ENCODE measurements around the gene ESRRB.

Gene ESRRB

DNA sequence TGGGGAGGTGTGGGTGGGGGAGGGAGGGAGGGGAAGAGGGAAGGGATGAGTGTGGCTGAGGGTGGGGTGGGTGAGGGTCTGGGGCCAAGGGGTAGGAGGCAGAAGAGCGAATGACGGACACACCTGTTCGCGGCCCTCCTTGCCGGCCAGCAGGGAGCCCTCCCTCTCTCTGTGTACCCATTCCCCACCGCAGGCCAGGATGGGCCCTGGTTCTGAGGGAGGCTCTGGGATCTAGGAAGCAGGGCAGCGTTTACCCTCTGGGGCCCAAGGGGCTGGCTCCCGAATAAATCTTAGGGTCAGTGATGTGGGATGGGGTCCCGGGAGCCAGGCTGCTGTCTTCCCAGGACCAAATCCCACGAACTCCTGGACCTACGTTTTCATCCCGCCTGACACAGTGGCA lies 46.0 kb upstream of the ESRRB start:
- Histone ChIP-seq H3K36me3 (ENCODE audit: control insufficient read depth in 1 of 2, insufficient read depth in 2 of 2, low read length in 2 of 2) (no peaks in the 10 kb centered on the region), H4K91ac (ENCODE audit: low read depth, low read length) (no peak overlapping the region), H2BK12ac (ENCODE audit: low read length) (no peak overlapping the region), H2AFZ (ENCODE audit: insufficient read depth, low read length, poor library complexity) (no peak overlapping the region), H3K79me2 (ENCODE audit: control insufficient read depth, insufficient read depth, low read length, poor library complexity) (no peaks in the 10 kb centered on the region), H3K4me3 (ENCODE audit: low read depth, low read length) (no peak overlapping the region), H2BK5ac (ENCODE audit: low read depth, low read length, poor library complexity) (no peak overlapping the region), H3K27ac (ENCODE audit: low read depth, low read length) (no peak overlapping the region), H3K23ac (ENCODE audit: low read length) (no peak overlapping the region), H2AK5ac (ENCODE audit: low read length) (no peak overlapping the region), H3K79me1 (ENCODE audit: low read length) (no peaks in the 10 kb centered on the region), H3K4ac (ENCODE audit: low read depth, low read length) (no peak overlapping the region), H3K4me1 (ENCODE audit: control insufficient read depth in 1 of 2, insufficient read depth in 2 of 2, low read length in 2 of 2) (no peaks in the 10 kb centered on the region), H3K4me2 (ENCODE audit: low read length) (no peak overlapping the region), H2BK120ac (ENCODE audit: insufficient read depth, low read length, poor library complexity) (no peak overlapping the region), H3K14ac (ENCODE audit: low read length) (no peak overlapping the region), H4K8ac (ENCODE audit: low read depth, low read length) (no peak overlapping the region), H3K18ac (ENCODE audit: low read length) (no peak overlapping the region), H3K9me3 (ENCODE audit: insufficient read depth, low read depth, low read length) (peaks cover 3% of the 10 kb centered on the region), H3K27me3 (ENCODE audit: insufficient read depth, low read length) (peaks cover 16% of the 10 kb centered on the region), H4K12ac (ENCODE audit: low read depth, low read length) (no peak overlapping the region), H3K9ac (ENCODE audit: low read length) (no peak overlapping the region)
- DNase-seq = no peak
- WGBS (ENCODE audit: extremely low coverage, insufficient coverage, insufficient read length) = no CpG with 5 or more reads among the region's 12 CpGs

- Histone ChIP-seq H2BK12ac (ENCODE audit: low read length) (no peak overlapping the region), H2BK5ac (ENCODE audit: low read depth, low read length, poor library complexity) (no peak overlapping the region), H3K4me1 (ENCODE audit: control insufficient read depth in 1 of 2, insufficient read depth in 2 of 2, low read length in 2 of 2) (no peaks in the 10 kb centered on the region), H4K91ac (ENCODE audit: low read depth, low read length) (no peak overlapping the region), H3K27ac (ENCODE audit: low read depth, low read length) (no peak overlapping the region), H2AFZ (ENCODE audit: insufficient read depth, low read length, poor library complexity) (no peak overlapping the region), H3K14ac (ENCODE audit: low read length) (no peak overlapping the region), H4K8ac (ENCODE audit: low read depth, low read length) (no peak overlapping the region), H3K9me3 (ENCODE audit: insufficient read depth, low read depth, low read length) (peaks cover 3% of the 10 kb centered on the region), H3K79me1 (ENCODE audit: low read length) (no peaks in the 10 kb centered on the region), H3K9ac (ENCODE audit: low read length) (no peak overlapping the region), H4K12ac (ENCODE audit: low read depth, low read length) (no peak overlapping the region), H2AK5ac (ENCODE audit: low read length) (no peak overlapping the region), H3K27me3 (ENCODE audit: insufficient read depth, low read length) (peaks cover 16% of the 10 kb centered on the region), H3K4ac (ENCODE audit: low read depth, low read length) (no peak overlapping the region), H3K79me2 (ENCODE audit: control insufficient read depth, insufficient read depth, low read length, poor library complexity) (no peaks in the 10 kb centered on the region), H3K4me2 (ENCODE audit: low read length) (no peak overlapping the region), H3K4me3 (ENCODE audit: low read depth, low read length) (no peak overlapping the region), H3K18ac (ENCODE audit: low read length) (no peak overlapping the region), H3K36me3 (ENCODE audit: control insufficient read depth in 1 of 2, insufficient read depth in 2 of 2, low read length in 2 of 2) (no peaks in the 10 kb centered on the region), H2BK120ac (ENCODE audit: insufficient read depth, low read length, poor library complexity) (no peak overlapping the region), H3K23ac (ENCODE audit: low read length) (no peak overlapping the region)
- no peak for DNase-seq
- WGBS (ENCODE audit: extremely low coverage, insufficient coverage, insufficient read length) = no CpG with 5 or more reads among the region's 17 CpGs
These were observed 45.3 kb upstream of the ESRRB start for GRCh38 chr14:76330411-76331327.

GRCh38 chr14:76331328-76332011 lies 44.5 kb upstream of the ESRRB start:
- H3K9me3 ChIP-seq (ENCODE audit: insufficient read depth, low read depth, low read length) = peaks cover 3% of the 10 kb centered on the region
- no peak overlapping the region for H4K91ac ChIP-seq (ENCODE audit: low read depth, low read length)
- H3K4me2 ChIP-seq (ENCODE audit: low read length) = no peak overlapping the region
- no peak overlapping the region for H2BK120ac ChIP-seq (ENCODE audit: insufficient read depth, low read length, poor library complexity)
- no peak overlapping the region for H2BK12ac ChIP-seq (ENCODE audit: low read length)
- H2AK5ac ChIP-seq (ENCODE audit: low read length) = no peak overlapping the region
- no peak overlapping the region for H3K23ac ChIP-seq (ENCODE audit: low read length)
- no peak overlapping the region for H3K14ac ChIP-seq (ENCODE audit: low read length)
- H3K18ac ChIP-seq (ENCODE audit: low read length) = no peak overlapping the region
- H4K12ac ChIP-seq (ENCODE audit: low read depth, low read length) = no peak overlapping the region
- H3K79me2 ChIP-seq (ENCODE audit: control insufficient read depth, insufficient read depth, low read length, poor library complexity) = no peaks in the 10 kb centered on the region
- no peak overlapping the region for H2BK5ac ChIP-seq (ENCODE audit: low read depth, low read length, poor library complexity)
- no peaks in the 10 kb centered on the region for H3K36me3 ChIP-seq (ENCODE audit: control insufficient read depth in 1 of 2, insufficient read depth in 2 of 2, low read length in 2 of 2)
- no peak overlapping the region for H3K4ac ChIP-seq (ENCODE audit: low read depth, low read length)
- no peak overlapping the region for H2AFZ ChIP-seq (ENCODE audit: insufficient read depth, low read length, poor library complexity)
- peaks cover 0 to 1% of the 10 kb centered on the region in 2 experiments for H3K4me1 ChIP-seq (ENCODE audit: control insufficient read depth in 1 of 2, insufficient read depth in 2 of 2, low read length in 2 of 2)
- no peaks in the 10 kb centered on the region for H3K79me1 ChIP-seq (ENCODE audit: low read length)
- H3K4me3 ChIP-seq (ENCODE audit: low read depth, low read length) = no peak overlapping the region
- no CpG with 5 or more reads among the region's 10 CpGs for WGBS (ENCODE audit: extremely low coverage, insufficient coverage, insufficient read length)
- no peak overlapping the region for H4K8ac ChIP-seq (ENCODE audit: low read depth, low read length)
- no peak overlapping the region for H3K9ac ChIP-seq (ENCODE audit: low read length)
- DNase-seq = no peak
- no peak overlapping the region for H3K27ac ChIP-seq (ENCODE audit: low read depth, low read length)
- H3K27me3 ChIP-seq (ENCODE audit: insufficient read depth, low read length) = peaks cover 16% of the 10 kb centered on the region

DNA sequence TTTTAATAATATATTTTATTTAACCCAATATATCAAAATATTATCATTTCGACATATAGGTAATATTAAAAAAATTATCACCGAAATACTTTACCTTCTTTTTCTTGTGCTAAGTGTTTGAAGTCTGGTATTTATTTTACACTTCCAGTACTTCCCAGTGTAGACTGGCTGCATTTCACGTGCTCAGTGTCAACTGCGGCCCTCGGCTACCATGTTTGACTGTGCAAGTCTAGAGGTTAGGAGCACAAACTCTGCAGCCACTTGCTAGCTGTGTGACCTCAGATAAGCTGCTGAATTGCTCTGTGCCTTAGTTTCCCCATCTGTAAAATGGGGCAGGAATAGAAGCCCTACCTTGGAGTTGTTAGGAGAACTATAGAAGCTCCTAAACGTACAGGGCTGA lies 42.3 kb upstream of the ESRRB start:
- Histone ChIP-seq H3K18ac (ENCODE audit: low read length) (no peak overlapping the region), H3K4me1 (ENCODE audit: control insufficient read depth in 1 of 2, insufficient read depth in 2 of 2, low read length in 2 of 2) (peaks cover 0 to 1% of the 10 kb centered on the region in 2 experiments), H3K27ac (ENCODE audit: low read depth, low read length) (no peak overlapping the region), H3K79me1 (ENCODE audit: low read length) (no peaks in the 10 kb centered on the region), H3K36me3 (ENCODE audit: control insufficient read depth in 1 of 2, insufficient read depth in 2 of 2, low read length in 2 of 2) (no peaks in the 10 kb centered on the region), H2BK5ac (ENCODE audit: low read depth, low read length, poor library complexity) (no peak overlapping the region), H4K91ac (ENCODE audit: low read depth, low read length) (no peak overlapping the region), H3K9ac (ENCODE audit: low read length) (no peak overlapping the region), H2BK120ac (ENCODE audit: insufficient read depth, low read length, poor library complexity) (no peak overlapping the region), H3K23ac (ENCODE audit: low read length) (no peak overlapping the region), H3K14ac (ENCODE audit: low read length) (no peak overlapping the region), H3K4ac (ENCODE audit: low read depth, low read length) (no peak overlapping the region), H3K9me3 (ENCODE audit: insufficient read depth, low read depth, low read length) (peaks cover 8% of the 10 kb centered on the region), H3K79me2 (ENCODE audit: control insufficient read depth, insufficient read depth, low read length, poor library complexity) (no peaks in the 10 kb centered on the region), H3K4me3 (ENCODE audit: low read depth, low read length) (no peak overlapping the region), H2BK12ac (ENCODE audit: low read length) (no peak overlapping the region), H3K4me2 (ENCODE audit: low read length) (no peak overlapping the region), H2AK5ac (ENCODE audit: low read length) (no peak overlapping the region), H3K27me3 (ENCODE audit: insufficient read depth, low read length) (peaks cover 16% of the 10 kb centered on the region), H2AFZ (ENCODE audit: insufficient read depth, low read length, poor library complexity) (no peak overlapping the region), H4K8ac (ENCODE audit: low read depth, low read length) (no peak overlapping the region), H4K12ac (ENCODE audit: low read depth, low read length) (no peak overlapping the region)
- WGBS (ENCODE audit: extremely low coverage, insufficient coverage, insufficient read length) = no CpG with 5 or more reads among the region's 6 CpGs
- DNase-seq = no peak

Measured in trophoblast cell (in vitro differentiated cells and primary cell).